Left ventricle myocardium inferior (tissue), 1 donor: ENCODE measurements around the gene SH3D21. TPM values are rescaled to one million over a fixed set of nuclear protein-coding genes. Genes with fewer than 3 reads are reported as not detected.
A peak's percentile ranks its signal among the peaks of the same experiment; 100 is the strongest.

Experiments
- DNase-seq: peaks from one replicate; pipeline ENCODE4 v3.0.0-alpha.2; 2020
- H3K27ac ChIP-seq: fragments of 200-600 bp; replicated peaks from 2 replicates; pipeline ENCODE4 v1.8.0; 2021
- H3K27me3 ChIP-seq: fragments of 200-600 bp; 2 replicates; pipeline ENCODE4 v1.8.0; 2021; ENCODE audit warnings: low read depth
- H3K36me3 ChIP-seq: fragments of 200-600 bp; 2 replicates; pipeline ENCODE4 v1.8.0; 2021
- H3K4me1 ChIP-seq: fragments of 200-600 bp; 2 replicates; pipeline ENCODE4 v1.8.0; 2021
- H3K4me3 ChIP-seq: fragments of 200-600 bp; 2 replicates; pipeline ENCODE4 v1.8.0; 2021; ENCODE audit warnings: mild to moderate bottlenecking, moderate library complexity
- H3K9me3 ChIP-seq: fragments of 200-600 bp; replicated peaks from 2 replicates; pipeline ENCODE4 v1.8.0; 2021
- intact Hi-C: fragments of 100-400 bp; cut with micrococcal nuclease; formaldehyde crosslinking; loops from one replicate; pipeline ENCODE4 v1.11.0; 2022
- total RNA-seq: library from RNA; stranded (reverse); fragmentation: NEBNext Ultra II Directional; extraction: Animal tissue kit (Norgen Biotek cat#: 25700); gene quantifications from one replicate; pipeline ENCODE4 v1.2.1, GENCODE V29; 2021
- TF ChIP-seq, protein P1 (sequence below): fragments of 200-600 bp; IDR thresholded peaks from 2 replicates; pipeline ENCODE4 v1.8.0; 2021; ENCODE audit warnings: antibody characterized with exemption, mild to moderate bottlenecking, borderline replicate concordance
- donor health status: DM: no; HTN: yes; CAD: no; lungs with severe emphysema.

Gene SH3D21
- total RNA-seq, 1 donor from 2014 or later = 1.9 TPM

DNA sequence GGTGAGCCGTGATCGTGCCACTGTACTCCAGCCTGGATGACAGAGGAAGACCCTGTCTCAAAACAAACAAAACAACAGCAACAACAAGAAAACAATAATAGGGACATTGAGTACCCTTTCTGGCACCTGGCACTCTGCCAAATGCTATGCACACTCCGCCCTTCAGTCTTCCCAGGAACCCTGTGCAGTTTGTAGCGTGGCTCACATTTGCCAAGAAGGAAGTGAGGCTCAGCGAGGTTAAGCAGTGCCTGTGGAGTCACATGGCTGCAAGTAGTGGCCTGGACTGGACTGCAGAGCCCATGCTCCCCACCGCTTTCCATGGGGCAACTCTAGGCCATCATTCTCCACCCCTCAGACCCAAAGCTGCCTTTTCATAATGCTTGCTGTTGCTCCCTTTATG is 22.5 kb downstream of the SH3D21 start:
- intact Hi-C loops = no loop called here
- Histone ChIP-seq H3K27me3 (no peaks in the 10 kb centered on the region), H3K27ac (peak overlapping the region; percentile 30), H3K9me3 (no peaks in the 10 kb centered on the region), H3K4me3 (no peak overlapping the region), H3K36me3 (no peaks in the 10 kb centered on the region), H3K4me1 (peaks cover 34% of the 10 kb centered on the region)
- TF ChIP-seq, protein P1, sequence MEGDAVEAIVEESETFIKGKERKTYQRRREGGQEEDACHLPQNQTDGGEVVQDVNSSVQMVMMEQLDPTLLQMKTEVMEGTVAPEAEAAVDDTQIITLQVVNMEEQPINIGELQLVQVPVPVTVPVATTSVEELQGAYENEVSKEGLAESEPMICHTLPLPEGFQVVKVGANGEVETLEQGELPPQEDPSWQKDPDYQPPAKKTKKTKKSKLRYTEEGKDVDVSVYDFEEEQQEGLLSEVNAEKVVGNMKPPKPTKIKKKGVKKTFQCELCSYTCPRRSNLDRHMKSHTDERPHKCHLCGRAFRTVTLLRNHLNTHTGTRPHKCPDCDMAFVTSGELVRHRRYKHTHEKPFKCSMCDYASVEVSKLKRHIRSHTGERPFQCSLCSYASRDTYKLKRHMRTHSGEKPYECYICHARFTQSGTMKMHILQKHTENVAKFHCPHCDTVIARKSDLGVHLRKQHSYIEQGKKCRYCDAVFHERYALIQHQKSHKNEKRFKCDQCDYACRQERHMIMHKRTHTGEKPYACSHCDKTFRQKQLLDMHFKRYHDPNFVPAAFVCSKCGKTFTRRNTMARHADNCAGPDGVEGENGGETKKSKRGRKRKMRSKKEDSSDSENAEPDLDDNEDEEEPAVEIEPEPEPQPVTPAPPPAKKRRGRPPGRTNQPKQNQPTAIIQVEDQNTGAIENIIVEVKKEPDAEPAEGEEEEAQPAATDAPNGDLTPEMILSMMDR = no peak
- no peak for DNase-seq

DNA sequence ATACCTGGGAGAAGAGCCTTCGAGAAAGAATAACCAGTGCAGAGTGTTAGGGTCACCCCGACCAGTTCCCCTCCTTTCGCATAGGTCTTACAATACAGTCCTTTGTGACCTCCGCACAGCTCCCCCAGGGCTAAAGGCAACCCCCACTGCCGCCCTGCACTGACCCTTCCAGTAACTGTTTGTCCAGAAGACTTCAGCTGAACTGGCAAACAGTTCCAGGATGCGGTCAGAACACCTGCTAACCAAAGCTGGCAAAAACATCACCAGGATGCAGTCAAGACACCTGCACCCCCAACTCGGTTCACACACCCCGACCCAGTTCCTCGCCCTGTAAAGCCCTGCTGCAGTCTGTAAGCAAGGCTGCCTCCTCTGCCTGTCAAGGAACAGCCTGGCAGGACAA is 23.6 kb downstream of the SH3D21 start:
- DNase-seq = no peak
- intact Hi-C loops = no loop called here
- Histone ChIP-seq H3K27me3 (no peaks in the 10 kb centered on the region), H3K4me3 (no peak overlapping the region), H3K4me1 (peaks cover 23% of the 10 kb centered on the region), H3K9me3 (no peaks in the 10 kb centered on the region), H3K36me3 (no peaks in the 10 kb centered on the region), H3K27ac (no peak overlapping the region)
- TF ChIP-seq, protein P1 = no peak

DNA sequence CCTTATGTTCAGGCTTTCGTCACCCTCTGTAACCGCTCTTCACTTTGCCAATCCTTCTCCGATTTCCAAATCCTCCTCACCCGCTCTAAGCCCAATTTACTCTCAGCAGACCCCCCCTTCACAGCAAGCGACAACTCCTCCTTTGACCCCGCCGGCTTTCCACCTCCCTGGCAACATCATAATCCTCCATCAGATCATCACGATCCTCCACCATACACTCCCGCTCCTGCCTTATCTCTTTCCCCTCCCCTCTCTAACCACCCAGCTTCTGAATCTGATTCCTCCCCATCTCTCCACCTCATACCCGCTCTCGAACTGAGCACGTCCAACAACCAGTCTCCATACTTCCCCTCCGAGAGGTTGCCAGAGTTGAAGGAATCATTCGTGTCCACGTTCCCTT is 24.8 kb downstream of the SH3D21 start:
- no peak overlapping the region for H3K4me3 ChIP-seq
- H3K4me1 ChIP-seq = peaks cover 21% of the 10 kb centered on the region
- TF ChIP-seq, protein P1 = no peak
- no peaks in the 10 kb centered on the region for H3K27me3 ChIP-seq
- H3K9me3 ChIP-seq = no peaks in the 10 kb centered on the region
- intact Hi-C loops = no loop called here
- DNase-seq = no peak
- no peak overlapping the region for H3K27ac ChIP-seq
- H3K36me3 ChIP-seq = no peaks in the 10 kb centered on the region

DNA sequence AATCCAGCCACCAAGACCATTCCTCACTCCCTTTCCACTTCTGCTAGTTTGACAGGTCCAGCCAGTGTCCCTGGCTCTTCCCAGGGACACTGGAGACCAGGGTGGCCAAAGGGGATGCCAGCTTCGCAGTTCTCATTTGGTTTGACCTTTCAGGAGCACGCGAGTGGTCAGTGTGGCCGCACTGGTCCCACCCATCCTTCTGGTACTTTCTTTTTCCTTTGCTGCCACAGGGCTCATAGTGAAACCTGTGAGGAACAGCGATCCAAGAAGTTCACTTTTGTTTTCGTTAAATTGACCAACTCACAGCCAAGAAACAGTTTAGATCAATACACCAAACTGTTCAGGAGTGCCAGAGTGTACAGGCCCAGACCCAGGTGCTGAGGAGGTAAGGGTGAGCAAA is 31.7 kb downstream of the SH3D21 start:
- Histone ChIP-seq H3K9me3 (no peaks in the 10 kb centered on the region), H3K4me3 (no peak overlapping the region), H3K27ac (peak overlapping the region; percentile 78), H3K36me3 (peaks cover 16% of the 10 kb centered on the region), H3K27me3 (no peaks in the 10 kb centered on the region), H3K4me1 (peaks cover 37% of the 10 kb centered on the region)
- TF ChIP-seq, protein P1 = no peak
- no peak for DNase-seq
- intact Hi-C loops = no loop called here

DNA sequence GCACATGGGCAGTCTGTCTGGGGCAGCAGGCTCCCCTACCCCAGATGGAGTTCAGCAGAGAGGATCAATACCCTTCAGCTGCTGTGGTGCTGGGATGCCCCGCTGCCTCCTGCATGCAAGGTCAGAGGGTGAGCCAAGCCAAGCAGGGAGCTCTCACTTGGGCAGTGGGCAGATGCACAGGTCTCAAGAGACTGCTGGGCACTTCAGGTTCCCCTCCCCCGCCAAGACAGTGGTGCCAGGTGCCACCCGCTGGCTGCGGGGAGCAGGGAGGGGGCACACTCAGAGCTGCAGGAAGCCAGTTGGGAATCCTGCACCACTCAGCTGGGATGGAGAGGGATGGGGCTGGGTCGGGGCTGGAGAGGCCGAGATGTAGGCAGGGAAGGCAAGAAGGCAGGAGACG is 33.0 kb downstream of the SH3D21 start:
- no peak for DNase-seq
- H3K36me3 ChIP-seq = peaks cover 30% of the 10 kb centered on the region
- intact Hi-C loops = no loop called here
- peak overlapping the region; percentile 78 for H3K27ac ChIP-seq
- H3K9me3 ChIP-seq = no peaks in the 10 kb centered on the region
- H3K4me3 ChIP-seq = no peak overlapping the region
- H3K27me3 ChIP-seq = no peaks in the 10 kb centered on the region
- TF ChIP-seq, protein P1 = no peak
- peaks cover 41% of the 10 kb centered on the region for H3K4me1 ChIP-seq

DNA sequence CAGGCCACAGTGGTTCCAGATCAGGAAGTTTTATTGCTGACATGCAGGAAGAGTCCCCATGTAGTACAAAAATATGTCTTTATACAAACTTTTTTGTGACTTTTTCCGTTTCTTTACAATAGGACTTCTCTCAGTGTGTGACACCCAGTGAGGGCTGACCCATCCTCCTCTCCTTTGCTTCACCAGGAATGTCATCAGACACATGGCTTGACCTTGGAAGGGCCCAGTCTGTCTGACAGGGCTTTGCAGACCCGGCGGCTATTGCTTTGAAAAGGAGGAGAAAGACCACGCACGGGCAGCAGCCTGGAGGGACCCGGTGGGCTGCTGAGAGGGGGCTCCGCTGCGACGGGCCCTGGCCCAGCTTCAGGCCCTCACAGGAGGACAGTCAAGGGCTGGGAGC is 33.4 kb downstream of the SH3D21 start:
- Histone ChIP-seq H3K9me3 (no peaks in the 10 kb centered on the region), H3K27me3 (no peaks in the 10 kb centered on the region), H3K4me1 (peaks cover 41% of the 10 kb centered on the region), H3K36me3 (peaks cover 32% of the 10 kb centered on the region), H3K27ac (peak overlapping the region; percentile 78), H3K4me3 (no peak overlapping the region)
- TF ChIP-seq, protein P1 = no peak
- DNase-seq = no peak
- intact Hi-C loops = no loop called here
